Nephron progenitor cell (in vitro differentiated cells): ENCODE results near the gene RCHY1.
"Not testable (repeated sequence)": the region's sequence is repeated elsewhere in the genome, so short reads cannot be mapped to it uniquely, and the experiment has no call there.

Experiments
- DNase-seq: peaks from one replicate; pipeline ENCODE4 v3.0.0; 2021
- H3K27ac Mint-ChIP-seq: 2 replicates; pipeline ENCODE4 v1.8.0; 2021; ENCODE audit warnings: mild to moderate bottlenecking, moderate library complexity, mixed read lengths
- H3K27me3 Mint-ChIP-seq: 2 replicates; pipeline ENCODE4 v1.8.0; 2021; ENCODE audit warnings: mild to moderate bottlenecking, low read depth, mixed read lengths; ENCODE audit not compliant: poor library complexity
- H3K36me3 Mint-ChIP-seq: 2 replicates; pipeline ENCODE4 v1.8.0; 2021; ENCODE audit warnings: low read depth, mixed read lengths
- H3K4me1 Mint-ChIP-seq: 2 replicates; pipeline ENCODE4 v1.8.0; 2021; ENCODE audit warnings: mixed read lengths
- H3K4me3 Mint-ChIP-seq: 2 replicates; pipeline ENCODE4 v1.8.0; 2021; ENCODE audit warnings: mild to moderate bottlenecking, moderate library complexity, mixed read lengths
- H3K9me3 Mint-ChIP-seq: 2 replicates; pipeline ENCODE4 v1.8.0; 2021; ENCODE audit warnings: mild to moderate bottlenecking, moderate library complexity, mixed read lengths
- TF ChIP-seq, protein P1 (sequence below): fragments of 200-600 bp; sonication (generic); IDR thresholded peaks from 2 replicates; pipeline ENCODE4 v1.5.0; 2021; ENCODE audit warnings: antibody characterized with exemption

Gene RCHY1

DNA sequence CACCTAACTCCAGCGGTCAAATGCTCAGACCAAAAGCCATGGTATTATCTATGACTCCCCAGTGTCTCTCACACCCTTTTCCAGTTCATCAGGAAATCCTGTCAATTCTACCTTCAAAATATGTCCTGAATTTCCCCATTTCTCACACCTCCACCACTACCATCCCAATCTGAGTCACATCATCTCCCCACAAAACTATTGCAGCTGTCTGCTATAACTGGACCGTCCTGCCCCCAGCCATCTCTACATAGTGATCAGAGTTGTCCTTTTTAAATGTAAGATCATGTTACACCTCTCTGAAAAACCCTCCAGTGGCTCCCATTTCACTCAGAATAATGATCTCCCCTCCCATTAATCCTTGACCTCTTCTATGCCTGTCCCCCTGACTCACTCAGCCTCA, 34.8 kb upstream of the RCHY1 start:
- no peaks in the 10 kb centered on the region for H3K27me3 Mint-ChIP-seq
- H3K27ac Mint-ChIP-seq: peak overlapping the region; percentile 31

DNA sequence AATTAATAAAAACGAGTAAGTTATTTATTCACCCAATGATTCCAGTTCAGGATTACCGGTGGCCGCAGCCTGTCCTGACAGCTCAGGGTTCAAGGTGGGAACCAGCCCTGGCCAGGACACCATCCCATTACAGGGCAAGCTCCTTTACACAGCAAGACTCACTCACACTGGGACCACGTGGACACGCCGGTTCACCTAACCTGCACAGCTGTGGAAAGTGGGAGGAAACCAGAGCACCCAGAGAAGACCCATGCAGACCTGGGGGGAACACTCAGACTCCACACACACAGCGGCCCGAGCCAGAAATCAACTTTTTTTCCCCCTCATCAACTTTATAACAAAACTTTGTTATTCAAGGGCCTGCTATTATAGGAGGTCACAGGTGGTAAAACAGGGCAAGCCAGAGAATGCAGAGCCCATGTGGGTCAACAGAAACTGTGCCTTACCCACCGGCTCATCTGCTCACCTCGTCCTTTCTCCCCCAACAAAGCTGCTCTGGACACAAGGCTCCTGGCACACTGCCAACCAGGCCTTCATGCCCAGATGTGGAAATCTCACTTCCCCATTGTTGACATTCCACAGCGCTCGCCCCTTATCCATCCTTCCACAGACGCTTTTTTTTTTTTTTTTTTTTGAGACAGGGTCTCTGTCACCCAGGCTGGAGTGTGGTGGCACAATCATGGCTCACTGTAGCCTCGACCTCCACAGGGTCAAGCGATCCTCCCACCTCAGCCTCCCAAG, 33.6 kb upstream of the RCHY1 start:
- DNase-seq: no peak
- Mint-ChIP-seq H3K36me3 (peaks cover 23% of the 10 kb centered on the region), H3K4me1 (peaks cover 13% of the 10 kb centered on the region), H3K27ac (peak overlapping the region; percentile 53), H3K27me3 (no peaks in the 10 kb centered on the region), H3K4me3 (no peak overlapping the region), H3K9me3 (no peaks in the 10 kb centered on the region)
- TF ChIP-seq, protein P1, sequence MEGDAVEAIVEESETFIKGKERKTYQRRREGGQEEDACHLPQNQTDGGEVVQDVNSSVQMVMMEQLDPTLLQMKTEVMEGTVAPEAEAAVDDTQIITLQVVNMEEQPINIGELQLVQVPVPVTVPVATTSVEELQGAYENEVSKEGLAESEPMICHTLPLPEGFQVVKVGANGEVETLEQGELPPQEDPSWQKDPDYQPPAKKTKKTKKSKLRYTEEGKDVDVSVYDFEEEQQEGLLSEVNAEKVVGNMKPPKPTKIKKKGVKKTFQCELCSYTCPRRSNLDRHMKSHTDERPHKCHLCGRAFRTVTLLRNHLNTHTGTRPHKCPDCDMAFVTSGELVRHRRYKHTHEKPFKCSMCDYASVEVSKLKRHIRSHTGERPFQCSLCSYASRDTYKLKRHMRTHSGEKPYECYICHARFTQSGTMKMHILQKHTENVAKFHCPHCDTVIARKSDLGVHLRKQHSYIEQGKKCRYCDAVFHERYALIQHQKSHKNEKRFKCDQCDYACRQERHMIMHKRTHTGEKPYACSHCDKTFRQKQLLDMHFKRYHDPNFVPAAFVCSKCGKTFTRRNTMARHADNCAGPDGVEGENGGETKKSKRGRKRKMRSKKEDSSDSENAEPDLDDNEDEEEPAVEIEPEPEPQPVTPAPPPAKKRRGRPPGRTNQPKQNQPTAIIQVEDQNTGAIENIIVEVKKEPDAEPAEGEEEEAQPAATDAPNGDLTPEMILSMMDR: no peak

More for the DNA sequence above, 34.8 kb upstream of the RCHY1 start:
- H3K4me3 Mint-ChIP-seq: no peak overlapping the region
- no peaks in the 10 kb centered on the region for H3K9me3 Mint-ChIP-seq
- peaks cover 13% of the 10 kb centered on the region for H3K4me1 Mint-ChIP-seq
- DNase-seq: no peak
- H3K36me3 Mint-ChIP-seq: peaks cover 12% of the 10 kb centered on the region
- TF ChIP-seq, protein P1: no peak

DNA sequence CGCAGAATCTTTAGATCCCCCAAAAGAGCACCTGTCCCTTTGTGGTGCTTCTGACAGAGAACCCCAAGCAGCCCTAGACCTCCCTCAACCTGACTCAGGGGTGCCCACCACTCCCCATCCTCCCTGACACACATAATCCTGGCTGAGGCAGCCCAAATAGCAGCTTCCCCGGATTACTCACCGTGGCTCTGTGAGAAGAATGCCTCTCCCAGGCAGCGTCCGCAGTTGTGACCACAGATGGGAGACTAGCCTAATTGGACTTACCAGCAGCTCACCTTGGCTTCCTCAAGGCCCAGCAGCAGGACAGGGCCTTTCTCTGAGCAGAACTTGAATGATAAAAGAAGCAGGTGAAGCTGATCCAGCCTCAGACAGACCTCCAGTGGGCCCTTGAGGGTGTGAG, 31.3 kb upstream of the RCHY1 start:
- H3K9me3 Mint-ChIP-seq: no peaks in the 10 kb centered on the region
- H3K36me3 Mint-ChIP-seq: peaks cover 37% of the 10 kb centered on the region
- H3K4me1 Mint-ChIP-seq: peaks cover 13% of the 10 kb centered on the region
- no peak overlapping the region for H3K4me3 Mint-ChIP-seq
- no peaks in the 10 kb centered on the region for H3K27me3 Mint-ChIP-seq
- no peak for DNase-seq
- no peak overlapping the region for H3K27ac Mint-ChIP-seq
- TF ChIP-seq, protein P1: no peak

DNA sequence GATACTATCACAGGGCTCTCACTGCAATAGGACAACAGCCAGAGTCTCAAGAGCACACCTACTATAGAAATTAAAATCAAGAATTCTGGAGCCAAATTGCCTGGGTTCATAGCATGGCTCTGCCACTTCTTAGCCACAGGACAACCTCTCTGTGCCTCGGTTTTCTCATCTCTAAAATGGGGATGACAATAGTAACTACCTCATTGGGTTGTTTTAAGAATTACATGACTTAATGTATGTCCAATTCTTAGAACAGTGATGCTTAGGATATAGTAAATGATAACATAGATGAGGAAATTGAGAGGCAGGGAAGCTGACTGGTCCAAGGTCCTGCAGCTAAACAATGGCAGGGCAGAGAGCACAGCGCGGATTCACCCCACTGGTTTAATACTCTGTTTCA, 30.7 kb upstream of the RCHY1 start:
- Mint-ChIP-seq H3K36me3 (peaks cover 44% of the 10 kb centered on the region), H3K9me3 (no peaks in the 10 kb centered on the region), H3K4me3 (no peak overlapping the region), H3K27ac (no peak overlapping the region), H3K4me1 (peaks cover 11% of the 10 kb centered on the region), H3K27me3 (no peaks in the 10 kb centered on the region)
- DNase-seq: no peak
- TF ChIP-seq, protein P1: no peak

DNA sequence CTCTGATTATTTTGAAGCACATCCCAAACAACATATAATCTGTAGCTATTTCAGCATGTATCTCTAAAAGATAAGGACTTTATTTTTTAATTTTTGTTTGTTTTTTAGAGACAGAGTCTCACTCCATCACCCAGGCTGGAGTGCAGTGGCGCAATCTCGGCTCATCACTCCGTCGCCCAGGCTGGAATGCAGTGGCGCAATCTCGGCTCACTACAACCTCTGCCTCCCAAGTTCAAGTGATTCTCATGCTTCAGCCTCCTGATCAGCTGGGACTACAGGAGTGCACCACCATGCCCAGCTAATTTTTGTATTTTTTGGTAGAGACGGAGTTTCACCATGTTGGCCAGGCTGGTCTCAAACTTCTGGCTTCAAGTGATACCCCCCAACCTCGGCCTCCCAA, 30.0 kb upstream of the RCHY1 start:
- H3K4me3 Mint-ChIP-seq, H3K9me3 Mint-ChIP-seq, H3K27me3 Mint-ChIP-seq, H3K27ac Mint-ChIP-seq, H3K4me1 Mint-ChIP-seq, DNase-seq: not testable (repeated sequence)
- peaks cover 50% of the 10 kb centered on the region for H3K36me3 Mint-ChIP-seq

DNA sequence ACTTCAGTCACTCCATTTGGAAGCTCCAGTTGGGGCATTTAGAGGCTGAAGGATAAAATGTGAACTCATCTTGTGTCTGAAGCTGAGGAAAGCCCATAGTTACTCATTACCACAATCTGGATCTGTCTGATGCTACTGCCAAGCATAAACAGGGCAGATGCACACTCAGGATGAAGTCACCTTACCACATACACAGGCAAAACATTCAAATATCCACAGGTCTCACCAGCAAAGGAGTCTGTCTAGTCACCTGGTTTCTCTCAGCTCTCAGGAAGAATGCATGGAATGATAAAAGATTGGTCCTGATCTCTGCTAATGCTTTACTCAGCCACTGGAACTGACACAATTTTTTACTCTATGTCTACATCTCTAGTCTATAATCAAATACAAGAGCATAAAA, 28.6 kb upstream of the RCHY1 start:
- Mint-ChIP-seq H3K9me3 (no peaks in the 10 kb centered on the region), H3K27me3 (no peaks in the 10 kb centered on the region), H3K36me3 (peaks cover 58% of the 10 kb centered on the region), H3K4me3 (no peak overlapping the region), H3K27ac (no peak overlapping the region), H3K4me1 (no peaks in the 10 kb centered on the region)
- no peak for DNase-seq
- TF ChIP-seq, protein P1: no peak

DNA sequence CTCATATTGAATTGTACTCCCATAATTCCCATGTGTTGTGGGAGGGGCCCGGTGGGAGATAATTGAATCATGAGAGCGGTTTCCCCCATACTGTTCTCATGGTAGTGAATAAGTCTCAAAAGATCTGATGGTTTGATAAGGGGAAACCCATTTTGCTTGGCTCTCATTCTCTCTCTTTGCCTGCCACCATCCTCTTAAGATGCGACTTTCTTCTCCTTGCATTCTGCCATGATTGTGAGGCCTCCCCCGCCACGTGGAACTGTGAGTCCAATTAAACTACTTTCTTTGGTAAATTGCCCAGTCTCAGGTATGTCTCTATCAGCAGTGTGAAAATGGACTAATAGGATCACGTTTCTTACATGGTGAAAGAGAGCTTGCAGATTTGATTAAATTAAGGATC, 23.1 kb upstream of the RCHY1 start:
- not testable (repeated sequence) for DNase-seq, H3K27ac Mint-ChIP-seq, H3K4me1 Mint-ChIP-seq, H3K4me3 Mint-ChIP-seq, H3K27me3 Mint-ChIP-seq
- H3K36me3 Mint-ChIP-seq: peaks cover 86% of the 10 kb centered on the region
- H3K9me3 Mint-ChIP-seq: peaks cover 42% of the 10 kb centered on the region

DNA sequence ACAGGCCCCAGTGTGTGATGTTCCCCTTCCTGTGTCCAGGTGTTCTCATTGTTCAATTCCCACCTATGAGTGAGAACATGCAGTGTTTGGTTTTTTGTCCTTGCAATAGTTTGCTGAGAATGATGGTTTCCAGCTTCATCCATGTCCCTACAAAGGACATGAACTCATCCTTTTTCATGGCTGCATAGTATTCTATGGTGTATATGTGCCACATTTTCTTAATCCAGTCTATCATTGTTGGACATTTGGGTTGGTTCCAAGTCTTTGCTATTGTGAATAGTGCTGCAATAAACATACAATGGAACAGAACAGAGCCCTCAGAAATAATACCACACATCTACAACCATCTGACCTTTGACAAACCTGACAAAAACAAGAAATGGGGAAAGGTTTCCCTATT, 19.7 kb upstream of the RCHY1 start:
- Mint-ChIP-seq H3K36me3 (peaks cover 96% of the 10 kb centered on the region), H3K9me3 (peaks cover 54% of the 10 kb centered on the region)
- H3K4me3 Mint-ChIP-seq, H3K4me1 Mint-ChIP-seq, DNase-seq, H3K27me3 Mint-ChIP-seq, H3K27ac Mint-ChIP-seq: not testable (repeated sequence)

DNA sequence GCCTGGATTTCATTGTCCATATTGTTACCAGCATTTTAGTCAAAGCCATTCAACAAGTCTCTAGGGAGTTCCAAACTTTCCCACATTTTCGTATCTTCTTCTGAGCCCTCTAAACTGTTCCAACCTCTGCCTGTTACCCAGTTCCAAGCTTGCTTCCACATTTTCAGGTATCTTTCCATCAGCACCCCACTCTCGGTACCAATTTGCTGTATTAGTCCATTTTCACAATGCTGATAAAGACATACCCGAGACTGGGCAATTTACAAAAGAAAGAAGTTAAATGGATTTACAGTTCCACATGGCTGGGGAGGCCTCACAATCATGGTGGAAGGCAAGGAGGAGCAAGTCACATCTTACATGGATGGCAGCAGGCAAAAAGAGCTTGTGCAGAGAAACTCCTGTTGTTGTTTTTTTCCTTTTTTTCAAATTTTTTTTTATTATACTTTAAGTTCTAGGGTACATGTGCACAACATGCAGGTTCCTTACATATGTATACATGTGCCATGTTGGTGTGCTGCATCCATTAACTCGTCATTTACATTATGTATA, 19.2 kb upstream of the RCHY1 start:
- not testable (repeated sequence) for H3K27ac Mint-ChIP-seq, H3K4me3 Mint-ChIP-seq, H3K4me1 Mint-ChIP-seq, DNase-seq, H3K27me3 Mint-ChIP-seq
- H3K36me3 Mint-ChIP-seq: peaks cover 94% of the 10 kb centered on the region
- H3K9me3 Mint-ChIP-seq: peaks cover 54% of the 10 kb centered on the region
